ENCODE measurements around the gene RASGRF2.
"Not testable (repeated sequence)": the region's sequence is repeated elsewhere in the genome, so short reads cannot be mapped to it uniquely, and the experiment has no call there.

RASGRF2 gene

DNA sequence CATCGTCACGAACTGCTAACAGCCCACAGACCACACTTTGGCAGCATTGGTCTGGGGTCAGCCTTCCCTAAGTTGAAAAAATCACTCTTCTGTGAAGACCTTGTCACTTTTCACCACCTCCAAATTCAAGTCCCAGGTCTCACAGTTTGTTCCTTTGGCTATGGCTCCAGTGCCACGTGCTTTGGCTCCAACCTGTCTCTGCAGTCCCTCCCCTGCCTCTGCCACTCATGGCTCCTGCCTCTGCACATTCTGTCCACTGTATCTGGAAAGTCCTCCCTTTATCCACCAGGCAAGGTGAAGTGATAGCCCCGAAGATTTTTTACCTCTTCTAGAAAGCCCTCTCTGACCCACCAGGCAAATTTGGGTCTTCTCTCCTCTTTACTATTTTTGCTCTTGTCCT is 278.3 kb downstream of the RASGRF2 start:
- DNase-seq (ENCODE audit: low read depth, low spot score) = no peak

DNA sequence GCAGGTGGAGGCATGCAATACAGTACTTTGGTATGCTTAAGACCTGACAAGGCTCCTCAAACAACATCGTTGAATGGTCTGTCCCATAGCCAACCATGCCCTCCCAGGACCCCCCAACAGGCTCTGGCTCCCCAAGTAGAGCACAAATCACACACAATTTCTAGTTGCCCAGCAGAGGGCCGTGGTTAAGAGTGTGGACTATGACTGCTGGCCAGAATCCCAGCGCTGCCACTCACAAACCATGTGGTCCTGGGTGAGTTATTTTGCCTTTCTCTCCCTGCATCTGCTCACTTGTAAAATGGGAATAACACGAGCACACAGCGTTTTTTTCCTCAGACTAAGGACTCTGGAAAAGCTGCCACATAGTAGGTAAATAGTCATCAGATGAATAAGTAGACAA is 279.4 kb downstream of the RASGRF2 start:
- DNase-seq (ENCODE audit: low read depth, low spot score) = no peak

DNA sequence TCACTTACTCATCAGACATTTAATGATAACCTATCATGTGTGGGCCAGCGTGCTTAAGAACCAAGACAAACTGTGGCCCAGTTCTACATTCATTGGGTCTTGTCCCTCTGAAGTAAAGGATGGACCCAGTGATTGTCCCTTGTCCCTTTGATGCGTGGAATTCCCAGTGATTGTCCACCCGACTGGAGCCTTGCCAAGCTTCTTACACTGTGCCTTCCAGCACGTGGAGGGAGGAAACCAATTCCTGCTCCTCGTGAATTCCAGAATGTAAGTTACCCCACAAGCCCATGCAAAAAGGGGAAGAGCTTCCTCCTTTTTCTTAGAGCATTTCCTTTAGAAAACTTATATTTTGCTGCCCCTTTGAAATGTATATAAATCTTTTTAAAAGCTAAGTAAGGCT is 280.8 kb downstream of the RASGRF2 start:
- DNase-seq (ENCODE audit: low read depth, low spot score) = no peak

DNA sequence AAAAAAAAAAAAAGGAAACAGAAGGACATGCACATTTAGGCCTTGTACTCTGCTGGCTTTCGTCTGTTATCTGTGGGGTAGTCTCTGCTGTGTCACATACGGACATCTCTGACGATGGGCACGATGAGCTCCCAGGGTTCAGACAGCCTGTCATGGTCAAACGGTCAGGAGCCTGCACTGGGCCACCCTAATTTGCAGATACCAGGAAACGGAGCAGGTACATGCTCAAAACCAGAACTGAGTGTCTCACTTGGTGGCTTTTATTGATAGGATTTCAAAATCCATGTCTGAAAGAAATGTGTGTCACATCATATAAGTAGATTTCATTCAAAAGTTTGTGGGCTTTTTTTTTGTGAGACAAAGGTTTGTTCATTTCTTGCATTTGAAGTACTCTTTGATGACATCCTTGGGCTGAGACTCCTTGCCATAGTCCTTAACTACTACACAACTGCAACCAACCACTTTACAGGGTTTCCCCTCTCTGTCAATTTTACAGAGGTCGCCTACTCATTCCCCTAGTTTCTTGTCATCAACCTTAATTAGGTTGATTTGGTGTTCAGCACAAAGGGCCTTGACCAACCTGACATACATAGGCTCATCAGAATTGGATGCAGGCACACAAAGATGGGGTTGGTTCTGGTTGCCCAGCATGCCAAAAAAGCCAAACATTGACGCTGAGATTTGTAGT is 281.9 kb downstream of the RASGRF2 start:
- no peak for DNase-seq (ENCODE audit: low read depth, low spot score)

DNA sequence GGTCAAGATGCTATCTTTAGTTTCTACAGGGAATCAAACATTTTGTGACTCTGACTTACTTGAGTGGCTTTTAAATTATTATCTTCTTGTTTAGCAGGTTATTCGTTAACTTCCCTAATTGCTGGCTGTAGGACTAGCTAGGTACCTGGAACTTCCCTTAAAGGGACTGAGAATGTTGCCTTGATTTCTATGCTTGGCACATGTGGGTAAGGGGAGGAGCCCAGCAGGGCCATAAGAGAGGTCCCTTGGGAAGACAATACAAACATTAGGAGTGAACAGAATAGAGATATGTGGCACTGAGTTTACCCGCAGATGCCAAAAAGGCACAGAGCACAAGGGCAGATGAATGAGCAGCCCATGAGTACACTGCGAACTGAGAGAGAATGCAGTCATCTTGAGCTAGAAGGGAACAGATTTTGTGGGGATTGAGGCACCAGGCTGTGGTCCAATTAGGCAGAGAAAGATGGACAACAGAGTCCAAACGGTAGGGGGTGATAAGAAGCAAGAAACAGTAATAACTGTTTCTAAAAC is 282.8 kb downstream of the RASGRF2 start:
- no peak for DNase-seq (ENCODE audit: low read depth, low spot score)

DNA sequence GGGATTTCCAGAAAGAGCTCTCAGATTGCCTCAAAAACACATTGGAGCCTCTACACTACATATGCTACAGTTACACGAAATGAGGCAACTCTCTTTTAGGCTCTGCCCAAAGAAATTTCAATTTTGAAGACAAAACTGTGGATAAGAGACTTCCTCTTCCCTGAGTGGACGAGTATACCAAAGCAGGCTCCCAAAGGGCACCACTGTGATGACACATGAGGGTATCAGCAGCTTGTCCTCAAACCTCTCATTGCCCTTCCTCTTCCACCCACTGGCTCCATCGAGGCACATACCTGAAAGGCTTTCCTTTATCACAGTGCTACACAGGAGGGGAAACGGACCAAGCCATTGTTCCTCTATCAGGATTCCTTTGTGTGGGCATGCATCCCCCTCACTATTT is 284.3 kb downstream of the RASGRF2 start:
- no peak for DNase-seq (ENCODE audit: low read depth, low spot score)

DNA sequence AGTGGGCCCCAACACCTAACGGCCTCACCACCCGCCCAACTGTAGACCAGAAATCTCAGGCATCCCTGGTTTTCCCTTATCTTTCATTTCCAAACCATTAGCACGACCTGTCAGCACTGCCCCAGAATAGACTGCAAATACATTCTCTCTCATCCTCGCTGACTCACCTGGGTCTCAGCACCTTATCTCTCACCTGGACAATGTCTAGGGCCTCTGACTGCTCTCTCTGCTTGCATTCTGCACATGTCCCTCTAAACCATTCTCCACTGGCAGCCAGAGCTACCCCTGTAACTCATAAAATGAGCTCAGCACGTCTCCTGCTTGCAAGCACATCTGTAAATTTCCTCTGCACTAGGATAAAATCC is 285.7 kb downstream of the RASGRF2 start:
- DNase-seq (ENCODE audit: low read depth, low spot score) = no peak

DNA sequence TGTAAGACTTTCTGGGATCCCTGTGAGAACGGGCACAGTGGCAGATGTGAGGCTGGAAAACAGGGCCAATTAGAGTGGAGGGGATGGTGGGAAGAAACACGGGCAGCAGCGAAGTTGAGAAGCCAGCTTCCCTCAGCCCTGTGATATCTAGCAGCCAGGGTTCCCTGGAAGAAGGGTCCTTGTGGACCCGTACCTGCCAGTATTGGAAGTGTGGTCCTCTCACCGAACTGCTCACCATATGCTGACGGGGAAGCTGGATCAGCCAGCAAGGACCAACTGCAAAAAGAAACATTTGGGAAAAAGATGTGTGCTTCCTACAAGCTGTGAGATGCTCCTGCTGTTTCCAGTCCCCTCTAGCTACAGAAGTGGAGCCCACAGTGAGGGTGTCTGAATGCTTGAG is 286.5 kb downstream of the RASGRF2 start:
- DNase-seq (ENCODE audit: low read depth, low spot score) = no peak

DNA sequence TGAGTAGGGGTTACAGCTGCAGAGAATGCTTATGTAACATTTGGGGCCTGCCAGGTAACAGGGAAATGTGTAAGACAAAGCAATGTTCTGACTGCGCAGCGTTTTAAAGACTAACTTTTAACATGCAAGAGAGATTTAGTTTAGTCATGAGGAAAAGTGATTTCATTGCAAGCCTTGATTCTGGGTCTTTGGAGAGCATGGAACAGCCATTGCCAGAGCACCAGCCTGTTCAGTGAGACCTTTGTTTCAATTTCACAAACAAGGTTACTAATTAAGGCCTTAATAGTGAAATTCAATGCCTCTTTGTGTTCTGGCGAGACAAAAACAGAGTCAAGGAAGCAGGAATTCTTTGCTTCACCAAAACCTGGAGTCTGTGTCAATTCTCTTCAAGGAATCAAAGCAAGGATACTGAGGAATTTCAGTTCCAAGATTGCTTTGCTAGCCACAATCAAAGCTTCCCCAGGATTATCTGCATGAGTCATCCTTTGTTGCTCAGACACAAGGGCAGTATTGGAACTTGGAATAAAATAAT is 287.3 kb downstream of the RASGRF2 start:
- DNase-seq (ENCODE audit: low read depth, low spot score) = no peak

DNA sequence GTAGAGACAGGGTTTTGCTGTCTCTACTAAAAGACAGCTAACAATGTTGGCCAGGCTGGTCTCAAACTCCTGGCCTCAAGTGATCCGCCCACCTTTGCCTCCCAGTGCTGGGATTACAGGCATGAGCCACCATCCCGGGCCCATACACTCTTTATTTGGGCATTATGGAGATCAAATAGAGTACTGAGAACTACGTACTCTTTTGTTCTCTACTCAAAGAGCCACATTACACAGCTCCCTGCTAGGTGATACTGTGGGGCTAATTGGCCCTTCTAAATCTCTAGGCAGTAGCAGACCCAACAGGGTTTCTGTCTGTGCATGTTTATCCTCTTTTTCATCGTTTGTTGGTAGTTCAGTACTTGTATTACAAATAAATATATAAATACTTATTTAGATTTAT is 289.1 kb downstream of the RASGRF2 start:
- no peak for DNase-seq (ENCODE audit: low read depth, low spot score)

DNA sequence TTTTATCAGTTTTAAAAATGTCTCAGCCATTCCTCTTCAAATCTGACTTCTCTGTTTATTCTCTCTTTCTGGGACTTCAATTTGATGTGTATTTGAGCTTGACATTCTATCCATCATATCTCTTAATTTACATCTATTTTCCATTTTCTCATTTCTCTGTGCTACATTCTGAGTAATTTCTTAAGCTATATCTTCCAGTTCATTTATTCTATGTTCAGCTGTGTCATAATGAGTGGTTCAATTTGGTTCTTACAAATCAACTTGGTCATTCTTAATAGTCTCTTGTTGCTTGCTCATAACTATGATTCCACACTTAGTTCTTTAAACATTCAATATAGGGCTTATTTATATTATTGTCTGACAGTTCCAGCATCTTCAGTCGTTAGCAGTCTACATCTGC is 289.8 kb downstream of the RASGRF2 start:
- no peak for DNase-seq (ENCODE audit: low read depth, low spot score)

DNA sequence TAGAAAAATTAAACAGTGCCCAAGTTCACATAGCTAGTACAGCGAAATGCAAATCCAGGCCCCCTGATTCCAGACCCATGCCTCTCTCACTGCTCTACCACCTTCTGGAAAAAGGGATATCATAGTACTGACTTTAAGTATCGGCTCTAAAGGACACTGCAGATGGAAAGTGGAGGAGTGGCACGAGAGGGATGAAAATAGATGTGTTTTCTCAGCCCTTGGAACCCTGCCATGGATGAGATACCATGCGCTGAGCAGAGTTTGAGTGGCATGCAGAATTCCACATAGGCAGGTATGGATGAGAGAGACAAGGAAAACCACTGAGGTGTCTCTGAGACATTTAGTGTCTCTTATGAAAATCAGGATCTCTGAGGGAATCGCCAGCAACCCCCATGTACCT is 291.8 kb downstream of the RASGRF2 start:
- DNase-seq (ENCODE audit: low read depth, low spot score) = no peak

DNA sequence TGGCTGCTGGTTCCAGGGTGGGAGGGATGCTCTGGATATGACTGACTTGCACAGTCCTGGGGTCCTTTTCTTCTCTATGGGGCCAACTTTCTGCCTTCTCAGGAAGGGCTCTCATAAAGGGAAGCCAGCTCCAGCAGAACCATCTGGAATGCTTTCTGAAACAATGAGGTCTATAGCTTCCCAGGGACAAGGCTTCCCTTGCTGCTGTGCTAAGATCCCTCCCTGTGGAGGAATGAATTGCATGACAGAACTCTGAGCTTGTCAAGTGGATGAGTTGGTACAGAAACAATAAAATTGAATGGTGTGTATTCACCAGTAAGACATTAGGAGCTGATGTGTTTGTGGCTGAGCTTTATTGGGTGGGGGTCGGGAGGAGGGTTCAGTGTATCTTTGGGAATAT is 292.7 kb downstream of the RASGRF2 start:
- DNase-seq (ENCODE audit: low read depth, low spot score) = no peak

DNA sequence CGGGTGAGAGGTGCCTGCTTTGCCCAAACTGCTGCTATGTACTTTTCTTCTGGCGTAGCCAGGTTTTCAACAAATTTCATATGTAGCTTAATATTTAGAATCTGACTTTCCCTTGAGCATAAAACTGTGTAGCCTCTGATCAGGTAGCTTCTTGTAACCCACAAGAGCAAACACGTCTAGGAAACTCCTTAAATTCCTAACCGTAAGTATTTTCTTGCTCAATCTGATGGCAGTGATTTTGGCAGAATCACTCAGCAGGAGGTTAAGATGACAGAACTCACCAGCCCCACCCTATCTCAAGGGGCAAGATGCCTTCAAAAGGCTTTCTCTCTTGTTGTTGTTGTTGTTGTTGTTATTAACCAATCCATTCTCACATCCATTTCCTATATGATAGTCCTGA is 293.7 kb downstream of the RASGRF2 start:
- no peak for DNase-seq (ENCODE audit: low read depth, low spot score)

DNA sequence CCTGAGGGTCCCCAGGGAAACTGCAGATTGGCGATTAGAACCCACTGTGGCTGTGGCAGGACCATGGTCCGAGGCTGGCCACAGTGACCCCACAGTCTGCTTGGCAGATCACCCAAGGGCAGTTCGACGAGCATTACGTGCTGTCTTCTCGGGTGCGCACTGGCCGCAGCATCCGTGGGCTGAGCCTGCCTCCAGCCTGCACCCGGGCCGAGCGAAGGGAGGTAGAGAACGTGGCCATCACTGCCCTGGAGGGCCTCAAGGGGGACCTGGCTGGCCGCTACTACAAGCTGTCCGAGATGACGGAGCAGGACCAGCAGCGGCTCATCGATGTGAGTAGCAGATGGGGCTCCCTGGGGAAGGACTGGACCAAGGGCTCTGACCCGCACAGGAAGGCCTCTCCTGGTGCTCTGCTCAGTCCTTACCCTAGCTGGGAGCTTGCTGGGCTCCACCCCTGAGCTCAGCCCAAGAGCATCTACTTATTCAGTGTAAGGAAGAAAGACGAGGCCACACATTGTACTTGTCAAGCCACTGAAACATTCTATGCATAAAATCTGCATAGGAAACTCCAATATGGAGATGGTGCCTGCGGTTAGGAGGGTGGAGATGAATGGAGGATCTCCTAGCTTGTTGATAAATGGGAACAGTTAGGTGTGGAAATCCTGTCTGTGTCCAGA is 294.9 kb downstream of the RASGRF2 start:
- DNase-seq (ENCODE audit: low read depth, low spot score) = no peak

DNA sequence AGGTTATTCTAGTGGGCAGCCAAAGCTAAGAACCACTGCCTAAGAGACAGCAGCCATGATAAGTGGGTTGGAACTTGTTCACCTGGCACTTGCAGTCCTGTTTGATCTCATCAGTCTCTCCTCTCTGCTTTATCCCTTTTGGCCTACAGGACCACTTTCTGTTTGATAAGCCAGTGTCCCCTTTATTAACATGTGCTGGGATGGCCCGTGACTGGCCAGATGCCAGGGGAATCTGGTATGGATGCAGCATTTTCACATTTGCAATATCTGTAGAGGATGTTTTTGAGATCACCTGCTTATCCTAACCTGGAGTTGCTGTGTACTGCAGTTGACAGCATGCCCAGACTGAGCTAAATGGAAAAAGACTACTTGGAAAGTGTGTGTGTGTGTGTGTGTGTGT is 296.6 kb downstream of the RASGRF2 start:
- no peak for DNase-seq (ENCODE audit: low read depth, low spot score)

DNA sequence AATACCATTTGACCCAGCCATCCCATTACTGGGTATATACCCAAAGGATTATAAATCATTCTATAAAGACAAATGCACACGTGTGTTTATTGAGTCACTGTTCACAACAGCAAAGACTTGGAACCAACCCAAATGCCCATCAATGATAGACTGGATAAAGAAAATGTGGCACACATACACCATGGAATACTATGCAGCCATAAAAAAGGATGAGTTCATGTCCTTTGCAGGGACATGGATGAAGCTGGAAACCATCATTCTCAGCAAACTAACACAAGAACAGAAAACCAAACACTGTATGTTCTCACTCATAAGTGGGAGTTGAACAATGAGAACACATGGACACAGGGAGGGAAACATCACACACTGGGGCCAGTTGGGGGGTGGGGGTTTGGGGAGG is 302.6 kb downstream of the RASGRF2 start:
- DNase-seq (ENCODE audit: low read depth, low spot score) = not testable (repeated sequence)

DNA sequence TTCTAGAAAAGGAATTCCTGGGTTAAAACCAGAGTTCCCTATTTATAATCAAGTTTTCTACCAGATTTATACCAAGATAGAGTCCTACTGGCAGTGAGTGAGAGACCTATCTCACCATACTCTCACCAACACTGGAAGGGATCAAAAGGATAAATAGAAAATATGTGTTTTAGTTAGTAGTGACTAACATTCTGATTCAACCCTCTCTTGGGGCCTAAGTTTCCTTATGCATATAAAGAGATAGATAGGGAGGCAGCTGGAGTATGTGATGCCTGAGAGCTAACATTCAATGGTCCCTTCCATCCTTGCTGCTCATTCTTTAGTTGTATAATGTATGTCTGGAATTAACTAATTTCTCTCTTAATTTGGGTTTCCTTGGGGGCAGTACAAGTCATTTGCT is 304.9 kb downstream of the RASGRF2 start:
- no peak for DNase-seq (ENCODE audit: low read depth, low spot score)

DNA sequence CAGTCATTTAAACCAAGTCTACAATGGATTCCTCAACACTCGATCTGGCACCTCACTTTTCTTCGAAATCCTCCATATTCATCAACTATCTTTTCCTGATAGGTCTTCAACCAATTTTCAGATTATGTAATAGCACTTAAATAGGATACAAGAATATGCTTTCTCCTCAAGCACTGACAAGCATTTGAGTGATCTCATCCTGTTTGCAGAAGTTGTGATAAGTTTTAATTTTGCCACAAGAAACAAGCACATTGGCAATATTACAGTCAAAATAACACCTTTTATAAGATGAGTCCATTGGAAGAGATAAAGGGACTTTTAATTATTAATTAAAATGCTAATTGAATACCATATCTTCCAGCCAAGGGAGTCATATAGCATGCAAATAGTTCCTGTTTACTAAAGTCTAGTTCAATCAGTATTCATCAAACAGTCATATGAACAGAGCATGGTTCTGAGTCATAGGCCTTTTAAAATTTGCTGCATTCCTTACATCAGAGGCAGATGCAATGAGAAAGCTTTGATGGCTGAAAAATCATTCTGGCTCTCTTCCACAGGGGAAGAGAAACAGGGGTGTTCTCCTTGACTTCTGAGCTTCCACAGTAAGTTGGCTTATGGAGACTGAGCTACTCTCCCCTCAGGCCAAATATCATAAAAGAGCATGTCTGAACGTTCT is 308.5 kb downstream of the RASGRF2 start:
- DNase-seq (ENCODE audit: low read depth, low spot score) = peak; percentile 21

DNA sequence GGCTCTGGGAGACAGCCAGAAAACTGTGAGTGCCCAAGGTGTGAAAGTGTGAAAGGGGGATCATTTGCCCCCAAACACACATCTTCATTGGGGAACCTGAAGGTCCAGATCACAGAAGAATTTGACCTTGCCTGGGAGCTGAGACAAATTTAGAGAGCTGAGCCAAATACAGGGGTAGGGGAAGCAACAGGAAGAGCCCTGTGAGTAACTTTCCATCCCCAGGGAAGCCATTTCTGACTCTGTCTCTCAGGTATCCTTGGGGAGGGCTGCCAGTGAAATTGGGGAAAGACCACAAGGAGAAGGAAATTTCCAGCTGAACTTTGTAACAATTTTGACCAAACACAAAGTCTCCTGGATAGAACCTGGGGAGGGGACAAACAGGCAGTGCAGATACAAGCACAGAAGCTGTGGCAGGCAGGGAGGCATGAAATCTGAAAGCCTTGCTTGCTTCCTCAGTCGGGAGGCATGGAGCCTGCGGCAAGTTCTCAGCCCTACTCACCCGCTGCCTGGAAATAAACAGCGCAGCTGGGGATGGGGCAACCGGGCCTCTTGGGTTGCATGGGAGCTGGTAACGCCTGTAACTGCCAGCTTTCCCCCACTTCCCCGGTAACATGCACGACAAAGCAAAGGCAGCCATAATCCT is 309.7 kb downstream of the RASGRF2 start:
- no peak for DNase-seq (ENCODE audit: low read depth, low spot score)

DNA sequence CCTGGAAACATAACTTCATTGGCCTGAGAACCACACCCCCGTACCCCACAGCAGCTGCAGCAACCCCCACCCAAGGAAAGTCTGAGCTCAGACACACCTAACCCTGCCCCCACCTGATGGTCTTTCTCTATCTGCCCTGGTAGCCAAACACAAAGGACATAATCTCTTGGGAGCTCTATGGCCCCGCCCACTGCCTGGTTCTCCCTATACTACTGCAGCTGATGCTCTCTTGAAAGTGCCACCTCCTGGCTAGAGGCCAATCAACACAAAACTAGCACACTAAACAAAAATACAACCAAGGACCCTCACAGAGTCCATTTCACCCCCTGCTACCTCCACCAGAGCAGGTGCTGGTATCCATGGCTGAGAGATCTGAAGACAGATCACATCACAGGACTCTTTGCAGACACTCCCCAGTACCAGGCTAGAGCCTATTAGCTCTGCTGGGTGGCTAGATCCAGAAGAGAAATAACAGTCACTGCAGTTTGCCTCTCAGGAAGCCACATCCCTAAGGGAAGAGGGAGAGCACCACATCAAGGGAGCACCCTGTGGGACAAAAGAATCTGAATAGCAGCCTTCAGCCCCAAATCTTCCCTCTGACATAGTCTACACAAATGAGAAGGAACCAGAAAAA is 310.3 kb downstream of the RASGRF2 start:
- not testable (repeated sequence) for DNase-seq (ENCODE audit: low read depth, low spot score)

Data from smooth muscle cell of the brain vasculature (primary cell).